C4-2B (cell line): ENCODE results near the gene BCHE.
"Not testable (repeated sequence)": the region's sequence is repeated elsewhere in the genome, so short reads cannot be mapped to it uniquely, and the experiment has no call there.

ENCODE experiments used
- H3K27ac ChIP-seq: fragments of 450-650 bp; 2 replicates; pipeline ENCODE4 v1.5.1; 2017
- ZFX ChIP-seq: fragments of 450-650 bp; IDR thresholded peaks from 2 replicates; pipeline ENCODE4 v1.6.1; 2017
- TF ChIP-seq, protein P1 (sequence below): fragments of 450-650 bp; conservative IDR thresholded peaks from 2 replicates; pipeline ENCODE4 v1.5.1; 2017; ENCODE audit warnings: mild to moderate bottlenecking

Gene BCHE

DNA sequence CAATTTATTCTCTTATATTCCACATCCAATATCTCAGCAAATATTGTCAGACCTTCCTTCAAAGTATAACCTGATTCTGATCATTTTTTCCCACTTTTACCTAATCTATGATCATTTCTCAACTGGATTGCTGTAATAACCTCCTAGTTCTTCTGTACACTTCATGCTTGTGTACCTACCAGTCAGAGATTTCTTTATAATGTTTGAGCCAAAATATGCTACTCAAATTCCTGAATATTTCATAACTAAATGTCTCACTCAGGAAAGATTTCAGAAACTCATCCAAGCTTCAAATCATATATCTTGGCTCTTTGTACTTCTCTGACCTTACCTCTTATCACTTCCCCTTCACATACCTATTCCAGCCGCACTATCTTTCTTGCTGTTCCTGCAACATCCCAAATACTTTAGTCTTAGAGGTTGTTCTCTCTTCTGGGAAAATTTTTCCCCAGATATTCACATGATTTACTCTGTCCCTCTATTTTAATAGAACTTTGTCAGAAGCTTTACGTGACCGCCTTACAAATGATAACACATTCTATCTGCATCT lies 20.0 kb downstream of the BCHE start:
- TF ChIP-seq, protein P1, sequence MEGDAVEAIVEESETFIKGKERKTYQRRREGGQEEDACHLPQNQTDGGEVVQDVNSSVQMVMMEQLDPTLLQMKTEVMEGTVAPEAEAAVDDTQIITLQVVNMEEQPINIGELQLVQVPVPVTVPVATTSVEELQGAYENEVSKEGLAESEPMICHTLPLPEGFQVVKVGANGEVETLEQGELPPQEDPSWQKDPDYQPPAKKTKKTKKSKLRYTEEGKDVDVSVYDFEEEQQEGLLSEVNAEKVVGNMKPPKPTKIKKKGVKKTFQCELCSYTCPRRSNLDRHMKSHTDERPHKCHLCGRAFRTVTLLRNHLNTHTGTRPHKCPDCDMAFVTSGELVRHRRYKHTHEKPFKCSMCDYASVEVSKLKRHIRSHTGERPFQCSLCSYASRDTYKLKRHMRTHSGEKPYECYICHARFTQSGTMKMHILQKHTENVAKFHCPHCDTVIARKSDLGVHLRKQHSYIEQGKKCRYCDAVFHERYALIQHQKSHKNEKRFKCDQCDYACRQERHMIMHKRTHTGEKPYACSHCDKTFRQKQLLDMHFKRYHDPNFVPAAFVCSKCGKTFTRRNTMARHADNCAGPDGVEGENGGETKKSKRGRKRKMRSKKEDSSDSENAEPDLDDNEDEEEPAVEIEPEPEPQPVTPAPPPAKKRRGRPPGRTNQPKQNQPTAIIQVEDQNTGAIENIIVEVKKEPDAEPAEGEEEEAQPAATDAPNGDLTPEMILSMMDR, result no peak
- no peak for TF ChIP-seq ZFX

DNA sequence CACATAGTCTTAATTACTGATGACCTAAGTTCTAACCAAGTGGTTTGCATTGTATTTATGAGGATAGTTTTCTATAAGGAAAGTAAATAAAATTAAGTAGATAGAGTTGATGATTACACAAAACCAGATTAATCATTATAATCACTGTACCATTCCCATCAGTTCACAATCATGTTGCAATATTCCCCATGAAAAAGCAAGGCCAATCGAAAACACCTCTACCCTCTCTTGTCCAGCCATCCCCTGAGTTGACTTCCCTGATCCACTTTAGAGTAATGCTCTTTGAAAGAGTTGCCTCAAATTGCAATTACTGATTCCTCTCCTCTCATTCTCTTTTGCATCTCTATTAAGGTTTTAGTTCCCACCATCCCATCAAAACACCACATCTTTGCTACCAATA lies 21.0 kb downstream of the BCHE start:
- no peak overlapping the region for H3K27ac ChIP-seq
- TF ChIP-seq ZFX, result no peak
- TF ChIP-seq, protein P1, result no peak

More for the DNA sequence above, 20.0 kb downstream of the BCHE start:
- H3K27ac ChIP-seq, result no peak overlapping the region

DNA sequence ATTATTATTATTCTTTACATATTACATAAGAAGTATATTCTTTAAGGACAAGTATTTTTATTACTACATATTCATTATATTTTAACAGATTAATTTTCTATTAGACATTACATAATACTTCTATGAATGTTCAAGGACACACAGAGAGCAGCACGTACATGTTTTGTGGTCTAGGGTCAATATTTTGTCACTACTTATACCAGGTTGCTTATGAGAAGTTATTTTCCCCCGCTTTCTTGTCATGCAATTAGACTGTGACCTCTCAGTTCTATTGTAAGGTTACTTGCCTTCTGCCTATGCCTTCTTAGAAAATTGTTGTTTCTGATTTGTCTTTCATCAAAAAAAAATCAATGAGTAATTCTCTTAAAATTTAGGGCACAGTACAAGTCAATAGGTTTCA lies 21.5 kb downstream of the BCHE start:
- no peak overlapping the region for H3K27ac ChIP-seq
- no peak for TF ChIP-seq ZFX
- TF ChIP-seq, protein P1, result no peak

DNA sequence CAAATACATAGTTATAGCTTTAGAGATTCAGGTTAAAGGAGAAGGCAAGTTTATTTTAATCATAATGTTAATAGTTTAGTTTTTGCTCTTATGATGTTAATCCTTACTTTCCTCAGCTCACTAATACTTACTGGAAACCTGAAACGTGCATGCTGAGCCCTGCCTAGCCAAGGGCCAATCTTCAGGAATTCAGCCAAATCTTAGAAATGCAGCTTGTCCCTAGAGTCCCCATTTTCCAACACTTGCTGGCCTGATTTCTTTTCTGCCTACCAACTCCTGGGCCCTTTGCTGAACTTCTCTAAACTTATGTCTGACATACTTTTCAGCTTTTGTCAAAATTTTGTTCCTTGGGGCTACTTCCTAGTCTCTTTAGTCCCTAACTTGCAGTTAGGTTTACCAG lies 22.8 kb downstream of the BCHE start:
- no peak for TF ChIP-seq ZFX
- TF ChIP-seq, protein P1, result no peak
- H3K27ac ChIP-seq, result no peak overlapping the region

DNA sequence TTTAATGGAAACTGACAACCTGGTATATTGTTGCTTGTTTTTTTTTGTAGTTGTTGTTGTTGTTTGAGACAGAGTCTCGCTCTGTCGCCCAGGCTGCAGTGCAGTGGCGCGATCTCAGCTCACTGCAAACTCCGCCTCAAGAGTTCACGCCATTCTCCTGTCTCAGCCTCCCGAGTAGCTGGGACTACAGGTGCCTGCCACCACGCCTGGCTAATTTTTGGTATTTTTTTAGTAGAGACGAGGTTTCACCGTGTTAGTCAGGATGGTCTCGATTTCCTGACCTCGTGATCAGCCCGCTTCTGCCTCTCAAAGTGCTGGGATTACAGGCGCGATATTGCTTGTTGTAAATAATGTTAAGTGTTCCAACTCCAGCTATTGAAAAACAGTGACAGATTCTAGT lies 29.3 kb downstream of the BCHE start:
- not testable (repeated sequence) for H3K27ac ChIP-seq

DNA sequence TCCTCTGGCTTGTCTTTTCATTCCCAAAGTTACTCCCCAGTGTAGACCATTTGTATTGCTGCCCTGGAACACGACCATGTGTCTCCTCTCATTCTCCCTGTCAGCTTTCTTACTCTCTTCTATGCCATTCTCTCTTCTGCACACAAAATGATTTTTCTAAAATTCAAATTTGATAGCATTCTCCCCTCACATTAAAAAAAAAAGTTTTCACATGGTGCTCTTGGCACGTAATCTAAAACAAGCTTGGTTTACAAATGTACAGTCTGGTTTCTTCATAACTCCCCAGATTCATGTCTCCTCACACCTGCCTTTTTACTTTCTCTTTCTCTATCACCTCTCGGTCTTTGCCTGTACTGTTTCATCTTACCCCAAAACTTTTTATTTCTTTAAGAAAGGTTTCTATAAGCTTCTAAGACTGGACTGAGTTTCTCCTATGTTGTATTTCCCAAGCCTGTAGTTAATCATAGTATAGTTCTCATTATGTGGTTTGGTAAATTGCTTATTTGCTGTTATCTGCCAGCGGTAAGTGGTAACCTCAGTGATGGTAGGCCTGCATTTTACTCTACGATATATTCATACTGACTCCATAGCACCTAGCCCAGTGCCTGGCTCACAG lies 31.2 kb downstream of the BCHE start:
- H3K27ac ChIP-seq, result no peak overlapping the region

DNA sequence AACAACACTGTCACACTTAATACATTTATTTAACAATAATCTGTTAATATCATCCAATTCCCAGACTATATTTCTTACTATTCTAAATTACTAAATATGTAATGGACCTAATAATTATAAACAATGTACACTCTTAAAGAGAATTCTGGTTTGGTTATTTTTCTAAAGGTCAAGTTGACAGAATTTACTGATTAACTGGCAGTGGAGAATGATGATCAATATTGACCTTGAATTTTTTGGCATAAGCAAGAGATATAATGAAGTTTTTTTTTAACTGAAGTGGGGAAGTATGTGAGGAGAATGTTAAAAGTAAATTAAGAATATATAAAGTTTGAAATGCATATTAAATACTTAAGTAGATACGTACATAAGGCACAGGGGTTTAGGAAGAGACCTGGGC lies 33.8 kb downstream of the BCHE start:
- no peak overlapping the region for H3K27ac ChIP-seq
- TF ChIP-seq ZFX, result no peak
- TF ChIP-seq, protein P1, result no peak

More for the DNA sequence above, 31.2 kb downstream of the BCHE start:
- no peak for TF ChIP-seq ZFX
- TF ChIP-seq, protein P1, result no peak

DNA sequence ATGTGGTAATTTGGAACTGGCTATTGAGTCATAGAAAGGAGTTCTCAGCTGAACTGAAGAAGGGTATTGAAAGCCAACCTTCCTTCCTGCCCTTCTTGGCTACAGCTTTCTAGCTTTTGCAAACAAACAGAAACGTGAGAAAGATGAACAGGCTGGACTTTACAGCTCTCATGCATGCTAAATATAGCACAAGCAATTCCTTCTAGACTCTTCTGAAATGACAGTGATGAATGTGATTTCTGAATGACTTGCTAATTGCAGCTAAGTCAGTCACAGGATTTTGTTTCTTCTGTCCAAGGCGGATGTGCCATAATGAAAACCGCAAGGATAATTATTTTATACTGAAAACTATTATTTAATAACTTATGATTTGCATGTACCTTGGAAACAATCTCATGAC lies 36.3 kb downstream of the BCHE start:
- no peak overlapping the region for H3K27ac ChIP-seq
- TF ChIP-seq, protein P1, result no peak
- TF ChIP-seq ZFX, result no peak
